ENCODE results near the gene CDK14. TPM values are rescaled to one million over a fixed set of nuclear protein-coding genes. Genes with fewer than 3 reads are reported as not detected.

Gene CDK14
- total and polyA plus RNA-seq, 2 of the 8 experiments (the other 6 are each of a cell fraction or from before 2014, with no cell fraction given) = 5.5 to 47.3 TPM

DNA sequence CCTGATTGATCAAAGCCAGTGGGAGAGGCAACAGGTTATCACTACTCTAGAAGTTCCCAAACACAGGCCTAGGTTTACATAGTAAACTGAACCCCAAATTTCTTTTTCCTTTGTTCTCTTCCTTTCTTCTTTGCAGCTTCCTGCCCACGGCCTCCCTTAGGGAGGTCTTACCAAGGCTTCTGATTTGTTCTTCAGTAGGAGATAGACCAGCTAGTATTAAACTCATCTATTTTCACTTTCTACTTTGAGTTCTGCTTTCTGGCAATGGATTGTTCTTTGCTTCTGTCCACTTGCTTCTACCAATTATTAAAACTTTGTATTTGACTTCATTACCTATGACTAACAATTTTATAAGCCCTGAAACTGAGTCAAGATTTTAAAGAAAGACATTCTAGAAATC, 417.0 kb downstream of the CDK14 start (continued):
- TF ChIP-seq ZNF274 (IDR thresholded peaks at IDR 0.05; ENCODE audit: borderline replicate concordance, extremely low read depth, low read length) = no peak
